Gastrocnemius medialis (tissue), 4 donors: ENCODE data around the gene PRR19. TPM values are rescaled to one million over a fixed set of nuclear protein-coding genes. Genes with fewer than 3 reads are reported as not detected.
"Not testable (repeated sequence)": the region's sequence is repeated elsewhere in the genome, so short reads cannot be mapped to it uniquely, and the experiment has no call there.

Experiments used
- ATAC-seq, 2 donors: fragments of 150-250 bp; one replicate each; pipeline ENCODE4 v1.9.1; 2016
- DNase-seq, 2 donors: peaks; one replicate each; pipeline ENCODE4 v3.0.0-alpha.2; 2019
- H3K27ac ChIP-seq, 4 donors: fragments of 200-600 bp; sonication (generic); 1 replicate in 1 of 4; 2 replicates in 3 of 4; pipeline ENCODE4 v1.5.1; 2016 to 2018; ENCODE audit warnings: mild to moderate bottlenecking in 2 of 4, moderate library complexity in 1 of 4
- H3K27me3 ChIP-seq, 3 donors: fragments of 200-600 bp; sonication (generic) in 2 of 3; 1 replicate in 1 of 3; 2 replicates in 2 of 3; pipeline versions ENCODE4 v1.5.1 to v1.6.0; 2016 to 2019; ENCODE audit warnings: mild to moderate bottlenecking in 1 of 3, moderate library complexity in 1 of 3
- H3K36me3 ChIP-seq, 2 donors: fragments of 200-600 bp; sonication (generic) in 1 of 2; one replicate each; pipeline ENCODE4 v1.5.1; 2017 to 2018
- H3K4me1 ChIP-seq, 2 donors: fragments of 200-600 bp; sonication (generic) in 1 of 2; one replicate each; pipeline ENCODE4 v1.5.1; 2016 to 2017; ENCODE audit warnings: mild to moderate bottlenecking in 2 of 2
- H3K4me3 ChIP-seq, 4 donors: fragments of 200-600 bp; sonication (generic) in 3 of 4; 1 replicate in 1 of 4; 2 replicates in 3 of 4; pipeline ENCODE4 v1.5.1; 2016 to 2019; ENCODE audit warnings: mild to moderate bottlenecking in 2 of 4
- H3K9me3 ChIP-seq, 3 donors: fragments of 200-600 bp; sonication (generic) in 2 of 3; 1 replicate in 1 of 3; 2 replicates in 2 of 3; pipeline ENCODE4 v1.5.1; 2016 to 2019
- POLR2A ChIP-seq, 2 donors: fragments of 450-650 bp; IDR thresholded peaks; one replicate each; pipeline ENCODE4 v1.6.1; 2017; ENCODE audit warnings: antibody characterized with exemption in 2 of 2, mild to moderate bottlenecking in 2 of 2, moderate library complexity in 2 of 2
- in situ Hi-C, 4 donors: fragments of 200-750 bp; cut with MboI; loops; one replicate each; pipeline versions ENCODE4 v1.15.0 to v1.8.0; 2017; ENCODE audit warnings: low sequenced_read_pairs in 4 of 4
- intact Hi-C: fragments of 100-400 bp; cut with DNase I; formaldehyde crosslinking; loops from one replicate; pipeline ENCODE4 v1.15.1; 2023; ENCODE audit warnings: low total_unique reads
- total RNA-seq, 4 donors: library from RNA; depleted of rRNA; stranded (reverse); fragments of >200 nt; gene quantifications; one replicate each; pipeline versions ENCODE4 v1.1.0 to v1.2.3, GENCODE V29; 2016
- TF ChIP-seq, protein P1 (sequence below), 5 experiments: fragments of 450-650 bp in 3 of 5; fragments of 200-600 bp in 2 of 5; sonication (generic) in 2 of 5; IDR thresholded peaks in 4 of 5; conservative IDR thresholded peaks in 1 of 5; 1 replicate in 4 of 5; 2 replicates in 1 of 5; pipeline ENCODE4 v1.5.1; 2016 to 2019; ENCODE audit warnings: antibody characterized with exemption in 5 of 5, mild to moderate bottlenecking in 3 of 5, moderate library complexity in 3 of 5

PRR19 gene
- total RNA-seq, 4 donors from 2014 or later: not detected

DNA sequence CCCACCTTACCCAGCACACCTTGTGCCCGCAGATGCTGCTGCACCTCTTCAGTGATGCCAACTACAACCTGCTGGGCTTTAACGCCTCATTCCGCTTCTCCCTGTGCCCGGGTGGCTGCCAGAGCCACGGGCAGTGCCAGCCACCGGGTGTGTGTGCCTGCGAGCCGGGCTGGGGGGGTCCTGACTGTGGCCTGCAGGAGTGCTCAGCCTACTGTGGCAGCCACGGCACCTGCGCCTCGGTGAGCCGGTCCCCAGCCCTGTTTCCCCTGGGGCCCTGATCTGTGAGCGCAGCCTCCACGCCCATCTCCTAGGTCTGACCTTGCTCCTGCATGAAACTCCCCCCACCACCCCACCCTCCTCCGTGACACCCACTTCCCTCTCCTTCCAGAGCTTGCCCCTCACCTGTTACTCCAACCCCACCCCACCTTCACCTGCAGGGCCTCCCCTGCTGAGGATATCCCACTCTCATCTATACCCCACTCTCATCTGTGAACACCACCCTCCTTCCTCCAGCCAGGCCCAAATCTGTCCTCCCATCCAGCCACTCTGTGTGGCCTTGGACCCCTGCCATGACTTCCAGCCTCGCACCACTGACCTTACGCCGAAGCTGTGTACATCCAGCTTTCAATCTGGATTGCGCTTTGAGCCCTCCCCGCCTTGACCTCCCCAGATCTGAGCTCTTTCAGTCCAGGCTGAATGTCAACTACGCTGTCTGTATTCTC lies 32.2 kb downstream of the PRR19 start:
- Histone ChIP-seq H3K4me1 (peaks cover 3 to 4% of the 10 kb centered on the region in 2 donors), H3K36me3 (peaks cover 0 to 23% of the 10 kb centered on the region in 2 donors), H3K4me3 (no peak overlapping the region), H3K9me3 (no peaks in the 10 kb centered on the region), H3K27me3 (no peaks in the 10 kb centered on the region), H3K27ac (no peak overlapping the region)
- no peak for DNase-seq
- ATAC-seq: no peak
- in situ Hi-C loops (loop anchor here in 1 of 4 donors (25.0 kb wide), 1 partner anchor 222 kb away; no protein-coding TSS in a partner anchor), intact Hi-C loops (no loop called here)
- TF ChIP-seq POLR2A (IDR thresholded peaks at IDR 0.05): no peak
- TF ChIP-seq, protein P1, sequence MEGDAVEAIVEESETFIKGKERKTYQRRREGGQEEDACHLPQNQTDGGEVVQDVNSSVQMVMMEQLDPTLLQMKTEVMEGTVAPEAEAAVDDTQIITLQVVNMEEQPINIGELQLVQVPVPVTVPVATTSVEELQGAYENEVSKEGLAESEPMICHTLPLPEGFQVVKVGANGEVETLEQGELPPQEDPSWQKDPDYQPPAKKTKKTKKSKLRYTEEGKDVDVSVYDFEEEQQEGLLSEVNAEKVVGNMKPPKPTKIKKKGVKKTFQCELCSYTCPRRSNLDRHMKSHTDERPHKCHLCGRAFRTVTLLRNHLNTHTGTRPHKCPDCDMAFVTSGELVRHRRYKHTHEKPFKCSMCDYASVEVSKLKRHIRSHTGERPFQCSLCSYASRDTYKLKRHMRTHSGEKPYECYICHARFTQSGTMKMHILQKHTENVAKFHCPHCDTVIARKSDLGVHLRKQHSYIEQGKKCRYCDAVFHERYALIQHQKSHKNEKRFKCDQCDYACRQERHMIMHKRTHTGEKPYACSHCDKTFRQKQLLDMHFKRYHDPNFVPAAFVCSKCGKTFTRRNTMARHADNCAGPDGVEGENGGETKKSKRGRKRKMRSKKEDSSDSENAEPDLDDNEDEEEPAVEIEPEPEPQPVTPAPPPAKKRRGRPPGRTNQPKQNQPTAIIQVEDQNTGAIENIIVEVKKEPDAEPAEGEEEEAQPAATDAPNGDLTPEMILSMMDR (IDR thresholded peaks at IDR 0.05 in 4 of 5, conservative IDR thresholded peaks at IDR 0.05 in 1 of 5): no peak

- intact Hi-C loops: no loop called here
- in situ Hi-C loops: loop anchor here in 1 of 4 donors (25.0 kb wide), 1 partner anchor 223 kb away; no protein-coding TSS in a partner anchor
- H3K4me3 ChIP-seq: no peak overlapping the region
- ATAC-seq: no peak
- peaks cover 3 to 4% of the 10 kb centered on the region in 2 donors for H3K4me1 ChIP-seq
- H3K27me3 ChIP-seq: no peaks in the 10 kb centered on the region
- H3K36me3 ChIP-seq: peaks cover 0 to 23% of the 10 kb centered on the region in 2 donors
- DNase-seq: no peak
- TF ChIP-seq POLR2A (IDR thresholded peaks at IDR 0.05): no peak
- TF ChIP-seq, protein P1 (IDR thresholded peaks at IDR 0.05 in 4 of 5, conservative IDR thresholded peaks at IDR 0.05 in 1 of 5): no peak
- no peak overlapping the region for H3K27ac ChIP-seq
- no peaks in the 10 kb centered on the region for H3K9me3 ChIP-seq
Observed at GRCh38 chr19:42334697-42335373, 32.9 kb downstream of the PRR19 start.

GRCh38 chr19:42335374-42335936 lies 33.5 kb downstream of the PRR19 start:
- H3K9me3 ChIP-seq: no peaks in the 10 kb centered on the region
- peaks cover 0 to 23% of the 10 kb centered on the region in 2 donors for H3K36me3 ChIP-seq
- in situ Hi-C loops (loop anchor here in 1 of 4 donors (25.0 kb wide), 1 partner anchor 223 kb away; no protein-coding TSS in a partner anchor), intact Hi-C loops (no loop called here)
- H3K27ac ChIP-seq: no peak overlapping the region
- TF ChIP-seq, protein P1 (IDR thresholded peaks at IDR 0.05 in 4 of 5, conservative IDR thresholded peaks at IDR 0.05 in 1 of 5): no peak
- TF ChIP-seq POLR2A (IDR thresholded peaks at IDR 0.05): no peak
- H3K4me1 ChIP-seq: peaks cover 3 to 4% of the 10 kb centered on the region in 2 donors
- DNase-seq (no peak), ATAC-seq (no peak)
- no peaks in the 10 kb centered on the region for H3K27me3 ChIP-seq
- H3K4me3 ChIP-seq: no peak overlapping the region

GRCh38 chr19:42335971-42336370 lies 34.0 kb downstream of the PRR19 start:
- Histone ChIP-seq H3K4me3 (no peak overlapping the region), H3K27me3 (no peaks in the 10 kb centered on the region), H3K4me1 (peaks cover 3 to 4% of the 10 kb centered on the region in 2 donors), H3K27ac (no peak overlapping the region), H3K9me3 (no peaks in the 10 kb centered on the region), H3K36me3 (peaks cover 0 to 23% of the 10 kb centered on the region in 2 donors)
- in situ Hi-C loops: loop anchor here in 1 of 4 donors (25.0 kb wide), 1 partner anchor 224 kb away; no protein-coding TSS in a partner anchor
- no peak for DNase-seq
- no peak for ATAC-seq
- TF ChIP-seq, protein P1 (IDR thresholded peaks at IDR 0.05 in 4 of 5, conservative IDR thresholded peaks at IDR 0.05 in 1 of 5): no peak
- TF ChIP-seq POLR2A (IDR thresholded peaks at IDR 0.05): no peak
- intact Hi-C loops: no loop called here

DNA sequence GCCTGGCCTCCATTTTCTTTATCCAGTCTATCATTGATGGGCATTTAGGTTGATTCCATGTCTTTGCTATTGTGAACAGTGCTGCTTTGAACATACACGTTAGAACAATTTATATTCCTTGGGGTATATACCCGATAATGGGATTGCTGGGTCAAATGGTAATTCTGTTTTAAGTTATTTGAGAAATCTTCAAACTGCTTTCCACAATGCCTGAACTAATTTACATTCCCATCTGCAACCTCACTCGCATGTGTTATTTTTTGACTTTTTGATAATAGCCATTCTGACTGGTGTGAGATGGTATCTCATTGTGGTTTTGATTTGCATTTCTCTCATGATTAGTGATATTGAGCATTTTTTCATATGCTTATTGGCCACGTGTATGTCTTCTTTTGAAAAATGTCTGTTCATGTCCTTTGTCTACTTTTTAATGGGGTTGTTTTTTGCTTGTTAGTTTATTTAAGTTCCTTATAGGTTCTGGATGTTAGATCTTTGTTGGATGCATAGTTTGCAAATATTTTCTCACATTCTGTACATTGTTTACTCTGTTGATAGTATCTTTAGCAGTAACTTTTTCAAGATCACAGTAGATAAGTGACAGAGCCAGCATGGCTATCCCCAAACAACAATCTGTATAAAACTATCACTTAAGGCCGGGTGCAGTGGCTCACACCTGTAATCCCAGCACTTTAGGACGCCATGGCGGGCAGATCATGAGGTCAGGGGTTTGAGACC lies 37.4 kb downstream of the PRR19 start:
- H3K36me3 ChIP-seq: peaks cover 0 to 36% of the 10 kb centered on the region in 2 donors
- H3K4me1 ChIP-seq, intact Hi-C loops, H3K27me3 ChIP-seq, H3K9me3 ChIP-seq, H3K4me3 ChIP-seq, DNase-seq, ATAC-seq, H3K27ac ChIP-seq: not testable (repeated sequence)
- in situ Hi-C loops: loop anchor here in 1 of 4 donors (25.0 kb wide), 1 partner anchor 227 kb away; no protein-coding TSS in a partner anchor

- H3K9me3 ChIP-seq, H3K27ac ChIP-seq, H3K27me3 ChIP-seq, intact Hi-C loops, ATAC-seq, H3K4me3 ChIP-seq, DNase-seq, H3K4me1 ChIP-seq: not testable (repeated sequence)
- peaks cover 0 to 40% of the 10 kb centered on the region in 2 donors for H3K36me3 ChIP-seq
- in situ Hi-C loops: loop anchor here in 1 of 4 donors (25.0 kb wide), 1 partner anchor 228 kb away; no protein-coding TSS in a partner anchor
Observed at GRCh38 chr19:42339922-42340321, 38.0 kb downstream of the PRR19 start.
